Activated CD4-positive, alpha-beta memory T cell treated with anti-CD3 and anti-CD28 coated beads for 36 hours (primary cell): ENCODE results near the gene ADAT3. TPM values are rescaled to one million over a fixed set of nuclear protein-coding genes. Genes with fewer than 3 reads are reported as not detected.

ENCODE experiments used
- CTCF ChIA-PET: fragments of 350-600 bp; sonication (Branson Sonifier 250); formaldehyde crosslinking; loops from one replicate; lab custom pipeline; 2021; ENCODE audit warnings: antibody characterized with exemption, inconsistent platforms; lab: Charles Lee
- POLR2A ChIA-PET: fragments of 350-600 bp; sonication (Branson Sonifier 250); formaldehyde crosslinking; loops from one replicate; lab custom pipeline; 2021; ENCODE audit warnings: antibody characterized with exemption; lab: Charles Lee
- DNase-seq: peaks from one replicate; pipeline ENCODE4 v3.0.0-alpha.2; 2020
- H3K27ac Mint-ChIP-seq: one replicate; pipeline ENCODE4 v1.8.0; 2021; ENCODE audit warnings: mixed read lengths
- H3K27me3 Mint-ChIP-seq: one replicate; pipeline ENCODE4 v1.8.0; 2021; ENCODE audit warnings: mixed read lengths
- H3K36me3 Mint-ChIP-seq: one replicate; pipeline ENCODE4 v1.8.0; 2021; ENCODE audit warnings: mixed read lengths
- H3K4me1 Mint-ChIP-seq: one replicate; pipeline ENCODE4 v1.8.0; 2021; ENCODE audit warnings: low read depth, mixed read lengths
- H3K4me3 Mint-ChIP-seq: one replicate; pipeline ENCODE4 v1.8.0; 2021; ENCODE audit warnings: mild to moderate bottlenecking, mixed read lengths
- H3K9me3 Mint-ChIP-seq: one replicate; pipeline ENCODE4 v1.8.0; 2021; ENCODE audit warnings: mixed read lengths
- intact Hi-C: fragments of 100-400 bp; cut with micrococcal nuclease; formaldehyde crosslinking; loops from one replicate; pipeline ENCODE4 v1.15.1; 2023
- total RNA-seq, 2 experiments: library from RNA; stranded (reverse); gene quantifications; one replicate each; pipeline ENCODE4 v1.2.3, GENCODE V29; 2021

Gene ADAT3
- total RNA-seq, 2 experiments from 2014 or later = 5.7 to 5.8 TPM

- intact Hi-C loops = no loop called here
- Mint-ChIP-seq H3K27ac (no peak overlapping the region), H3K27me3 (no peaks in the 10 kb centered on the region), H3K9me3 (no peaks in the 10 kb centered on the region), H3K4me3 (no peak overlapping the region), H3K36me3 (peaks cover 2% of the 10 kb centered on the region), H3K4me1 (peaks cover 19% of the 10 kb centered on the region)
- ChIA-PET CTCF (no interaction called here), POLR2A (no interaction called here)
- no peak for DNase-seq
Measured at GRCh38 chr19:1909761-1910080, 4.5 kb downstream of the ADAT3 start.

- no peak for DNase-seq
- Mint-ChIP-seq H3K4me1 (peaks cover 16% of the 10 kb centered on the region), H3K4me3 (no peak overlapping the region), H3K27ac (no peak overlapping the region), H3K36me3 (peaks cover 2% of the 10 kb centered on the region), H3K27me3 (no peaks in the 10 kb centered on the region), H3K9me3 (no peaks in the 10 kb centered on the region)
- intact Hi-C loops = no loop called here
- ChIA-PET POLR2A (no interaction called here), CTCF (no interaction called here)
Measured at GRCh38 chr19:1910177-1910576, 5.0 kb downstream of the ADAT3 start.

GRCh38 chr19:1911098-1911497, 5.9 kb downstream of the ADAT3 start:
- H3K9me3 Mint-ChIP-seq = no peaks in the 10 kb centered on the region
- H3K36me3 Mint-ChIP-seq = peaks cover 2% of the 10 kb centered on the region
- DNase-seq = no peak
- intact Hi-C loops = no loop called here
- CTCF ChIA-PET = no interaction called here
- H3K4me3 Mint-ChIP-seq = no peak overlapping the region
- peaks cover 10% of the 10 kb centered on the region for H3K4me1 Mint-ChIP-seq
- H3K27ac Mint-ChIP-seq = no peak overlapping the region
- no peaks in the 10 kb centered on the region for H3K27me3 Mint-ChIP-seq
- POLR2A ChIA-PET = no interaction called here

GRCh38 chr19:1911995-1912394, 6.8 kb downstream of the ADAT3 start:
- intact Hi-C loops = no loop called here
- POLR2A ChIA-PET = no interaction called here
- Mint-ChIP-seq H3K27me3 (no peaks in the 10 kb centered on the region), H3K27ac (no peak overlapping the region), H3K4me3 (no peak overlapping the region), H3K36me3 (peaks cover 2% of the 10 kb centered on the region), H3K9me3 (no peaks in the 10 kb centered on the region), H3K4me1 (peaks cover 10% of the 10 kb centered on the region)
- DNase-seq = no peak
- CTCF ChIA-PET = no interaction called here

- Mint-ChIP-seq H3K27me3 (no peaks in the 10 kb centered on the region), H3K4me3 (no peak overlapping the region), H3K4me1 (peaks cover 10% of the 10 kb centered on the region), H3K27ac (no peak overlapping the region), H3K36me3 (no peaks in the 10 kb centered on the region), H3K9me3 (no peaks in the 10 kb centered on the region)
- ChIA-PET CTCF (no interaction called here), POLR2A (no interaction called here)
- intact Hi-C loops = no loop called here
- no peak for DNase-seq
Measured at GRCh38 chr19:1912760-1913505, 7.7 kb downstream of the ADAT3 start.

GRCh38 chr19:1913781-1914577, 8.8 kb downstream of the ADAT3 start:
- no peak overlapping the region for H3K27ac Mint-ChIP-seq
- H3K4me1 Mint-ChIP-seq = peaks cover 9% of the 10 kb centered on the region
- ChIA-PET CTCF (no interaction called here), POLR2A (no interaction called here)
- no peaks in the 10 kb centered on the region for H3K27me3 Mint-ChIP-seq
- H3K4me3 Mint-ChIP-seq = no peak overlapping the region
- DNase-seq = no peak
- H3K36me3 Mint-ChIP-seq = peaks cover 3% of the 10 kb centered on the region
- H3K9me3 Mint-ChIP-seq = no peaks in the 10 kb centered on the region
- intact Hi-C loops = no loop called here

- CTCF ChIA-PET = interaction anchor here (0.6 to 0.9 kb wide), 2 partner anchors 19 to 534 kb away, joined by 4 to 5 read pairs; no protein-coding TSS in a partner anchor
- Mint-ChIP-seq H3K27ac (no peak overlapping the region), H3K36me3 (peaks cover 3% of the 10 kb centered on the region), H3K27me3 (no peaks in the 10 kb centered on the region), H3K4me1 (peaks cover 2% of the 10 kb centered on the region), H3K9me3 (no peaks in the 10 kb centered on the region), H3K4me3 (no peak overlapping the region)
- intact Hi-C loops = no loop called here
- POLR2A ChIA-PET = no interaction called here
- no peak for DNase-seq
Measured at GRCh38 chr19:1914826-1915341, 9.7 kb downstream of the ADAT3 start.

- intact Hi-C loops = no loop called here
- H3K27me3 Mint-ChIP-seq = no peaks in the 10 kb centered on the region
- H3K9me3 Mint-ChIP-seq = no peaks in the 10 kb centered on the region
- H3K27ac Mint-ChIP-seq = no peak overlapping the region
- ChIA-PET CTCF (no interaction called here), POLR2A (no interaction called here)
- no peak overlapping the region for H3K4me3 Mint-ChIP-seq
- peaks cover 7% of the 10 kb centered on the region for H3K36me3 Mint-ChIP-seq
- DNase-seq = no peak
- peaks cover 7% of the 10 kb centered on the region for H3K4me1 Mint-ChIP-seq
Measured at GRCh38 chr19:1917146-1917545, 11.9 kb downstream of the ADAT3 start.

- H3K4me3 Mint-ChIP-seq = no peak overlapping the region
- CTCF ChIA-PET = no interaction called here
- POLR2A ChIA-PET = no interaction called here
- intact Hi-C loops = no loop called here
- H3K4me1 Mint-ChIP-seq = peaks cover 14% of the 10 kb centered on the region
- H3K27me3 Mint-ChIP-seq = no peaks in the 10 kb centered on the region
- no peaks in the 10 kb centered on the region for H3K9me3 Mint-ChIP-seq
- no peak for DNase-seq
- peaks cover 7% of the 10 kb centered on the region for H3K36me3 Mint-ChIP-seq
- no peak overlapping the region for H3K27ac Mint-ChIP-seq
Measured at GRCh38 chr19:1917926-1918325, 12.7 kb downstream of the ADAT3 start.

GRCh38 chr19:1918975-1919374, 13.8 kb downstream of the ADAT3 start:
- Mint-ChIP-seq H3K4me3 (no peak overlapping the region), H3K27me3 (no peaks in the 10 kb centered on the region), H3K9me3 (no peaks in the 10 kb centered on the region), H3K36me3 (peaks cover 7% of the 10 kb centered on the region), H3K27ac (no peak overlapping the region), H3K4me1 (peaks cover 23% of the 10 kb centered on the region)
- CTCF ChIA-PET = interaction anchor here (1.2 kb wide), 1 partner anchor 23 kb away, joined by 3 read pairs; no protein-coding TSS in a partner anchor
- intact Hi-C loops = no loop called here
- POLR2A ChIA-PET = no interaction called here
- DNase-seq = no peak

GRCh38 chr19:1920644-1921043, 15.4 kb downstream of the ADAT3 start:
- intact Hi-C loops = no loop called here
- Mint-ChIP-seq H3K27me3 (no peaks in the 10 kb centered on the region), H3K4me1 (peaks cover 23% of the 10 kb centered on the region), H3K9me3 (no peaks in the 10 kb centered on the region), H3K36me3 (peaks cover 10% of the 10 kb centered on the region), H3K4me3 (no peak overlapping the region), H3K27ac (no peak overlapping the region)
- ChIA-PET CTCF (interaction anchor here (0.6 to 1.5 kb wide), 2 partner anchors 9 to 54 kb away, joined by 3 to 5 read pairs; no protein-coding TSS in a partner anchor), POLR2A (no interaction called here)
- no peak for DNase-seq

GRCh38 chr19:1921326-1921725, 16.1 kb downstream of the ADAT3 start:
- POLR2A ChIA-PET = no interaction called here
- peaks cover 10% of the 10 kb centered on the region for H3K36me3 Mint-ChIP-seq
- peaks cover 23% of the 10 kb centered on the region for H3K4me1 Mint-ChIP-seq
- H3K27ac Mint-ChIP-seq = no peak overlapping the region
- intact Hi-C loops = no loop called here
- no peaks in the 10 kb centered on the region for H3K9me3 Mint-ChIP-seq
- CTCF ChIA-PET = interaction anchor here (1.4 kb wide), 1 partner anchor 83 kb away, joined by 3 read pairs; no protein-coding TSS in a partner anchor
- H3K27me3 Mint-ChIP-seq = no peaks in the 10 kb centered on the region
- no peak overlapping the region for H3K4me3 Mint-ChIP-seq
- DNase-seq = no peak
